Measurements from ENCODE around the gene SFTA2.
"Not testable (repeated sequence)": the region's sequence is repeated elsewhere in the genome, so short reads cannot be mapped to it uniquely, and the experiment has no call there.

Gene SFTA2

DNA sequence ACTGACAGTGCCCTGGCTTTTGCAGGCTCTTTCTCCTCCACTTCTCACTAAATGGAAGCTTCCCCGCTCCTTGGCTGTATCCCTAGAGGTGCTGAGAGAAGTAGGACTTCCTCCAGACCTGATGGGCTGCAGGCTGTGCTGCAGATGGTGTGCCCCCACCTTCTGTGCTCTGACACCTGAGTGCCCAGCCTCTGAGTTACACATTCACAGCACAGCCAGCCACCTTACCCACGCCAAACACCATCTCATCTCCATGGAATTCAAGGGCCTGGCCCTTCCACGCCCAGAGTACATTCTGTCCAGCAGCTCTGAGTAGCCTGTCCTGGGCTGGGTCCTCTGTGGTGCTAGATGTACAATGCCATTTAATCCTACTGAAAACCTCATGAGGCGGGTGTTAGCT, 5.3 kb downstream of the SFTA2 start:
- no peak overlapping the region for H3K27ac ChIP-seq
- TF ChIP-seq, protein P1, sequence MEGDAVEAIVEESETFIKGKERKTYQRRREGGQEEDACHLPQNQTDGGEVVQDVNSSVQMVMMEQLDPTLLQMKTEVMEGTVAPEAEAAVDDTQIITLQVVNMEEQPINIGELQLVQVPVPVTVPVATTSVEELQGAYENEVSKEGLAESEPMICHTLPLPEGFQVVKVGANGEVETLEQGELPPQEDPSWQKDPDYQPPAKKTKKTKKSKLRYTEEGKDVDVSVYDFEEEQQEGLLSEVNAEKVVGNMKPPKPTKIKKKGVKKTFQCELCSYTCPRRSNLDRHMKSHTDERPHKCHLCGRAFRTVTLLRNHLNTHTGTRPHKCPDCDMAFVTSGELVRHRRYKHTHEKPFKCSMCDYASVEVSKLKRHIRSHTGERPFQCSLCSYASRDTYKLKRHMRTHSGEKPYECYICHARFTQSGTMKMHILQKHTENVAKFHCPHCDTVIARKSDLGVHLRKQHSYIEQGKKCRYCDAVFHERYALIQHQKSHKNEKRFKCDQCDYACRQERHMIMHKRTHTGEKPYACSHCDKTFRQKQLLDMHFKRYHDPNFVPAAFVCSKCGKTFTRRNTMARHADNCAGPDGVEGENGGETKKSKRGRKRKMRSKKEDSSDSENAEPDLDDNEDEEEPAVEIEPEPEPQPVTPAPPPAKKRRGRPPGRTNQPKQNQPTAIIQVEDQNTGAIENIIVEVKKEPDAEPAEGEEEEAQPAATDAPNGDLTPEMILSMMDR (IDR thresholded peaks at IDR 0.05): no peak

DNA sequence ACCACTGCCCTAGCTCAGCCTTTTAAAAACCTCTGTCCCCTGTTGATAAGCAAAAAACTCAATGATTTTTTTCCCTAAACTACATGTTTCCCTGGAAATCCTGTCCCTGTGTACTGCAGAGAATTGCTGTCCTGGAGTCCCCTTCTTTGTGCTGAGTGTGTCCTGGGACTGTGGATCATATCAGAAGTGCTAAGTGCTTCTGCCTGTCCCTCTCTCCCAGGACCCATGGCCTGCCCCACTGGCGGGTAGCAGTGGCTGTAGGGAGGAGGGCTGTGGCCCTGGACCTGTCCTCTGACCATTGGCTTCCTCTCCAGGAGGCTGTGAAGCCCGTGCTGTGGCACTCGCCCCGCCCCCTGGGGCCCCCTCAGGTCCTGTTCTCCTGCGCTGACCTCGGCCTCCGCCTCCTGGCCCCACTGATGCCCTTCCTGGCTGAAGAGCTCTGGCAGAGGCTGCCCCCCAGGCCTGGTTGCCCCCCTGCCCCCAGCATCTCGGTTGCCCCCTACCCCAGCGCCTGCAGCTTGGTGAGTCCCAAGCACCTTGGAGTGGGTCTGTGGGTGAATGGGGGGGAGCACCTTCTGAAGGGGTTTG, 7.8 kb downstream of the SFTA2 start:
- H3K27ac ChIP-seq; H3K9me3 ChIP-seq; H3K4me1 ChIP-seq (ENCODE audit: control insufficient read depth in 1 of 2, insufficient read depth in 1 of 2, low read depth in 1 of 2, low read length in 1 of 2); H3K4me3 ChIP-seq (ENCODE audit: low read depth in 1 of 2, low read length in 1 of 2); H3K27me3 ChIP-seq: not testable (repeated sequence)
- H3K36me3 ChIP-seq: peaks cover 56% of the 10 kb centered on the region

More for the DNA sequence above, 5.3 kb downstream of the SFTA2 start:
- Histone ChIP-seq H3K4me1 (ENCODE audit: control insufficient read depth in 1 of 2, insufficient read depth in 1 of 2, low read depth in 1 of 2, low read length in 1 of 2) (no peaks in the 10 kb centered on the region), H3K27me3 (peaks cover 18% of the 10 kb centered on the region), H3K36me3 (peaks cover 36% of the 10 kb centered on the region), H3K9me3 (no peaks in the 10 kb centered on the region), H3K4me3 (ENCODE audit: low read depth in 1 of 2, low read length in 1 of 2) (no peak overlapping the region)

DNA sequence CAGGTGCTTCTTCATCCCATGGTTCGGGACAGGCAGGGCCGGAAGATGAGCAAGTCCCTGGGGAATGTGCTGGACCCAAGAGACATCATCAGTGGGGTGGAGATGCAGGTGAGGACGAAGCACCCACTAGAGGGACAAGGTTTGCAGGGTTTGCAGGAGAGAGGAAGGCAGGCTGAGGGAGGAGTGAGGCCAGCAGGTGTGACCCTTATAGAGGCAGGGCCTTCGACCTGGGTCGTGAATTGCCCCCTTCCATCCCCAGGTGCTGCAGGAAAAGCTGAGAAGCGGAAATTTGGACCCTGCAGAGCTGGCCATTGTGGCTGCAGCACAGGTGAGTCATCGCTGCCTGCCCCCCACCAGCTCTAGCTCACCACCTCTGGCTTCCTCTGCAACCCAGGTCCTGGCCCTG, 9.5 kb downstream of the SFTA2 start:
- Histone ChIP-seq H3K9me3 (no peaks in the 10 kb centered on the region), H3K36me3 (peaks cover 61% of the 10 kb centered on the region), H3K27me3 (no peaks in the 10 kb centered on the region), H3K4me1 (ENCODE audit: control insufficient read depth in 1 of 2, insufficient read depth in 1 of 2, low read depth in 1 of 2, low read length in 1 of 2) (no peaks in the 10 kb centered on the region), H3K4me3 (ENCODE audit: low read depth in 1 of 2, low read length in 1 of 2) (no peak overlapping the region), H3K27ac (no peak overlapping the region)
- TF ChIP-seq, protein P1 (IDR thresholded peaks at IDR 0.05): no peak

DNA sequence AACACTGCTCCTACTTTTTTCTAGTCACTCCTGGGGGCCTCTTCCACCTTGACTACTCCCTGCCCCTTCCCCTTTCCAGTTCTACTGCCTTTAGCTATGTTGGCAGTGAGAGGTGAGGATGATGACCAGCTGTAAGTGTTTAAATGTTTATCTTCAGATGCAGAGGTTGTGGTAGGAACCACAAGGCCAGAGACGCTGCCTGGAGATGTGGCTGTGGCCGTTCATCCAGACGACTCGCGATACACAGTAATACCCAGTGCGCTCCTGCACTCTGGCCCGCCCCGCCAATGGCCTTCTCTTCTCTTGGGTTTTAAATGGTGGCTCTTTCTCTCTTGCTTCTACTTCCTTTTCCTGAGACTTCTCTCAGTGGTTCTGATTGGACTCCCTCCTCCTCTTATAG, 13.3 kb downstream of the SFTA2 start:
- Histone ChIP-seq H3K27ac (no peak overlapping the region), H3K4me3 (ENCODE audit: low read depth in 1 of 2, low read length in 1 of 2) (no peak overlapping the region), H3K27me3 (no peaks in the 10 kb centered on the region), H3K36me3 (peaks cover 45% of the 10 kb centered on the region), H3K4me1 (ENCODE audit: control insufficient read depth in 1 of 2, insufficient read depth in 1 of 2, low read depth in 1 of 2, low read length in 1 of 2) (peaks cover 10 to 13% of the 10 kb centered on the region in 2 experiments), H3K9me3 (no peaks in the 10 kb centered on the region)
- TF ChIP-seq, protein P1 (IDR thresholded peaks at IDR 0.05): no peak

DNA sequence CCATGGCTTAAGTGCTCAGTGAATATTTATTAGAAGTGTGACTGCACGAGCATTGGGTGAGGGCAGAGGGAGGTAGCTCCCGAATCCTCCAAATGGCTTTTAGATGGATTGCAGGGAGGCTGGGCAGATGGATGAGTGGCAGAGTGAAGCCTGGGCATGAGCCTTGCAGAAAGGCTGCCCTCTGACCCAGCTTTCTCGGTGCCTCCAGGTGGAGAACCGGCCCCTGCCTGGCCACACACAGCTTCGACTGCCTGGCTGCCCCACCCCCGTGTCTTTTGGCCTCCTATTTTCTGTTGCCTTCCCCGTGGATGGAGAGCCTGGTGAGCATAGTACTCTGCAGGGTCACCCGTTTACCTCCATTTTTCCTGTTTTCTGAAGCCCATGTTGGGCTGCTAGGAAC, 14.5 kb downstream of the SFTA2 start:
- Histone ChIP-seq H3K36me3 (peaks cover 34% of the 10 kb centered on the region), H3K4me3 (ENCODE audit: low read depth in 1 of 2, low read length in 1 of 2) (no peak overlapping the region), H3K27me3 (no peaks in the 10 kb centered on the region), H3K9me3 (no peaks in the 10 kb centered on the region), H3K27ac (no peak overlapping the region), H3K4me1 (ENCODE audit: control insufficient read depth in 1 of 2, insufficient read depth in 1 of 2, low read depth in 1 of 2, low read length in 1 of 2) (peaks cover 15 to 16% of the 10 kb centered on the region in 2 experiments)
- TF ChIP-seq, protein P1 (IDR thresholded peaks at IDR 0.05): no peak

DNA sequence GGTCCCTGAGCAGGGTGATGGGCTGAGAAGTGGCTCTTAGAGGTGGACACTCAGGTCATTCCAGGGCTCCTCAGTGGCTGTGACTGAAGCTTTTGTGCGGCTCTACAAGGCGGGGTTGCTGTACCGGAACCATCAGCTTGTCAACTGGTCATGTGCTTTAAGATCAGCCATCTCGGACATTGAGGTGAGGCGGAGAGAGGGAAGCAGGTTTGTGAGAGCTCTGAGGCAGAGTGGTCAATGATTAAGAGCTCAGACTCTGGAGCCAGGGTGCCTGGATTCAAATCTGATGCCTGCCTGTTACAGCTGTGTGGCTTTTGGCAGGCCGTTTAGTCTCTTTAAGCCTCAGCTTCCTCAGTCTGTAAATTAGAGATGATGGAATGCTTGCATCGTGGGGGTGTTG, 14.9 kb downstream of the SFTA2 start:
- peaks cover 34% of the 10 kb centered on the region for H3K36me3 ChIP-seq
- H3K27me3 ChIP-seq: no peaks in the 10 kb centered on the region
- no peak overlapping the region for H3K4me3 ChIP-seq (ENCODE audit: low read depth in 1 of 2, low read length in 1 of 2)
- TF ChIP-seq, protein P1 (IDR thresholded peaks at IDR 0.05): no peak
- no peak overlapping the region for H3K27ac ChIP-seq
- peaks cover 15 to 16% of the 10 kb centered on the region in 2 experiments for H3K4me1 ChIP-seq (ENCODE audit: control insufficient read depth in 1 of 2, insufficient read depth in 1 of 2, low read depth in 1 of 2, low read length in 1 of 2)
- no peaks in the 10 kb centered on the region for H3K9me3 ChIP-seq

All from neutrophil (primary cell).